K562 (cell line): ENCODE data around the gene C1orf74. TPM values are rescaled to one million over a fixed set of nuclear protein-coding genes. Genes with fewer than 3 reads are reported as not detected.
A peak's percentile ranks its signal among the peaks of the same experiment; 100 is the strongest.

Source experiments
- DPF2 ChIP-seq: fragments of 450-650 bp; IDR thresholded peaks from 2 replicates; pipeline ENCODE4 v1.6.1; 2016
- ESRRA ChIP-seq: fragments of 450-650 bp; IDR thresholded peaks from 2 replicates; pipeline ENCODE4 v1.6.1; 2014; ENCODE audit warnings: low read depth, mild to moderate bottlenecking, moderate library complexity, borderline replicate concordance
- MEIS2 ChIP-seq: fragments of 450-650 bp; IDR thresholded peaks from 2 replicates; pipeline ENCODE4 v1.6.1; 2014; ENCODE audit warnings: mild to moderate bottlenecking; ENCODE audit not compliant: partially characterized antibody
- RB1 ChIP-seq: fragments of 450-650 bp; IDR thresholded peaks from 2 replicates; pipeline ENCODE4 v1.6.1; 2017; ENCODE audit warnings: low read depth, mild to moderate bottlenecking
- RNF2 ChIP-seq: sonication (generic); IDR thresholded peaks from 2 replicates; pipeline ENCODE4 v1.6.1; 2016
- SP2 ChIP-seq: IDR thresholded peaks from 2 replicates; pipeline ENCODE4 v1.6.1; 2011; ENCODE audit warnings: mild to moderate bottlenecking, low read depth, low read length, moderate library complexity; ENCODE audit not compliant: poor library complexity, severe bottlenecking; ENCODE audit errors: extremely low read depth
- TAF15 ChIP-seq: fragments of 200-400 bp; formaldehyde crosslinking; IDR thresholded peaks from 2 replicates; pipeline ENCODE4 v1.6.1; 2017; ENCODE audit warnings: mild to moderate bottlenecking, low read depth, low read length, moderate library complexity
- ZBTB1 ChIP-seq: sonication (generic); formaldehyde crosslinking; IDR thresholded peaks from 2 replicates; pipeline ENCODE4 v1.8.1; 2023; ENCODE audit warnings: missing genetic modification reagents, low read depth, mild to moderate bottlenecking, borderline replicate concordance
- ZC3H8 ChIP-seq: fragments of 450-650 bp; IDR thresholded peaks from 2 replicates; pipeline ENCODE4 v1.6.1; 2017
- ZNF212 ChIP-seq: fragments of 450-650 bp; formaldehyde crosslinking; IDR thresholded peaks from 2 replicates; pipeline ENCODE4 v1.4.0; 2020; ENCODE audit warnings: mild to moderate bottlenecking
- ZNF324 ChIP-seq: fragments of 250-450 bp; sonication (Bioruptor Pico); IDR thresholded peaks from 2 replicates; pipeline ENCODE4 v1.4.0; 2020; ENCODE audit warnings: mild to moderate bottlenecking
- ZNF76 ChIP-seq: fragments of 250-450 bp; sonication (Bioruptor Pico); IDR thresholded peaks from 2 replicates; pipeline ENCODE4 v1.4.0; 2020; ENCODE audit warnings: mild to moderate bottlenecking, moderate library complexity, borderline replicate concordance
- polyA plus RNA-seq, 8 experiments: library from polyadenylated mRNA; depleted of rRNA in 4 of 8; stranded (reverse) in 5 of 8; unstranded in 3 of 8; fragments of >200 nt; fragmentation: Nextera tagmentation in 2 of 8; fragmentation: Illumina TruSeq in 1 of 8; extraction: Ambion mirVana in 2 of 8; extraction: Trizol in 1 of 8; gene quantifications; 2 replicates each; pipeline versions ENCODE4 v1.2.1 to v1.2.3, GENCODE V29; 2011 to 2014; ENCODE audit warnings: inconsistent platforms in 1 of 8, missing spikeins in 1 of 8
- total RNA-seq, 7 experiments: library from RNA; depleted of rRNA in 6 of 7; stranded (reverse); fragments of >200 nt in 6 of 7; fragmentation: Illumina TruSeq in 2 of 7; extraction: Trizol in 2 of 7; gene quantifications; 2 replicates each; pipeline versions ENCODE4 v1.2.1 to v1.2.3, GENCODE V29; 2011 to 2021; ENCODE audit warnings: low replicate concordance in 1 of 7
- TF ChIP-seq, protein P1 (sequence below): sonication (generic); formaldehyde crosslinking; IDR thresholded peaks from 2 replicates; pipeline ENCODE4 v1.8.1; 2023; ENCODE audit warnings: missing genetic modification reagents, mild to moderate bottlenecking, borderline replicate concordance
- TF ChIP-seq, protein P2 (sequence below), 2 experiments: fragments of 450-650 bp; IDR thresholded peaks; 2 replicates each; pipeline ENCODE4 v1.6.1; 2018; ENCODE audit warnings: mild to moderate bottlenecking in 2 of 2, low read depth in 1 of 2; ENCODE audit not compliant: partially characterized antibody in 2 of 2
- TF ChIP-seq, protein P3 (sequence below): sonication (generic); formaldehyde crosslinking; IDR thresholded peaks from 2 replicates; pipeline ENCODE4 v1.8.1; 2023; ENCODE audit warnings: mild to moderate bottlenecking, missing genetic modification reagents

Gene C1orf74
- total and polyA plus RNA-seq, 9 of the 15 experiments (the other 6 are each of a cell fraction or from before 2014, with no cell fraction given) = 4.0 to 7.6 (median 5.7) TPM

DNA sequence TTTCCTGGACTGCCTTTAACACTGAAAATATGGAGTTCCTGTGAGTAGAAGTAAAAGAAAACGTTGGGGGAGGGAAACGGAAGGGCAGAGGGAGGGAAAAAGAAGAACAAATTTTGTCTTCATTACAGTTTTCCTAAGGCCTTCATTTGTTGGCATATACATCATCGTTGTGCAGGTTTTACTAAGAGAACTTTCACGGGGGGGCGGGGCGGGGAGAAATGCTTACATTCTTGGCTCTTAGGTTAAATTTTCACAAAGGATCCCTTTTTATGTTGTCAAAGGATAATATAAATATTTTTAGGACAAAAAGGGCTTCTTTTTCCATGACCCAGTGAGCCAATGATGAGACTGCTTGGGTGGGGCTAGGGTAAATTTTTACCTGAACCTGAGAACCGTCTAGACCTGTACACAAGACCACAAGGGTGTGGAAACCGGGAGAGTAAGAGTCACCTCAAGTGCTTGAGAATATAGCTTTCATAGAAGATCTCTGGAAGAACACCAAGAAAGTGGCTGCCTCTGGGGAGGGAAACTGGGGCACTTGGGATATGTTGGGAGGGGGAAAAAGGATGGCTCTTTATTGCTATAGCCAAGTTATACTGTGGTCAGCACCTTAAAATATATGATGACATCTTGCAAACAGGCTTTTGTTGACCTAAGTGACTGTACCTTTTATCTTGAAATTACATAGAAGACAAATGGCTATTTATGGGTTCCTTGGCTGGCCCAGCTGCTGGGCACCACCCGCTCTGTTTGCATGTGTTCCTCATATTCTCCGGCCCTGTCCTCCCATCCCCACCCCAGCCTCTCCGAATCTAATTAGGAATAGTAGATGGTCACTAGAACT, 41.5 kb upstream of the C1orf74 start (continued):
- TF ChIP-seq, protein P1, sequence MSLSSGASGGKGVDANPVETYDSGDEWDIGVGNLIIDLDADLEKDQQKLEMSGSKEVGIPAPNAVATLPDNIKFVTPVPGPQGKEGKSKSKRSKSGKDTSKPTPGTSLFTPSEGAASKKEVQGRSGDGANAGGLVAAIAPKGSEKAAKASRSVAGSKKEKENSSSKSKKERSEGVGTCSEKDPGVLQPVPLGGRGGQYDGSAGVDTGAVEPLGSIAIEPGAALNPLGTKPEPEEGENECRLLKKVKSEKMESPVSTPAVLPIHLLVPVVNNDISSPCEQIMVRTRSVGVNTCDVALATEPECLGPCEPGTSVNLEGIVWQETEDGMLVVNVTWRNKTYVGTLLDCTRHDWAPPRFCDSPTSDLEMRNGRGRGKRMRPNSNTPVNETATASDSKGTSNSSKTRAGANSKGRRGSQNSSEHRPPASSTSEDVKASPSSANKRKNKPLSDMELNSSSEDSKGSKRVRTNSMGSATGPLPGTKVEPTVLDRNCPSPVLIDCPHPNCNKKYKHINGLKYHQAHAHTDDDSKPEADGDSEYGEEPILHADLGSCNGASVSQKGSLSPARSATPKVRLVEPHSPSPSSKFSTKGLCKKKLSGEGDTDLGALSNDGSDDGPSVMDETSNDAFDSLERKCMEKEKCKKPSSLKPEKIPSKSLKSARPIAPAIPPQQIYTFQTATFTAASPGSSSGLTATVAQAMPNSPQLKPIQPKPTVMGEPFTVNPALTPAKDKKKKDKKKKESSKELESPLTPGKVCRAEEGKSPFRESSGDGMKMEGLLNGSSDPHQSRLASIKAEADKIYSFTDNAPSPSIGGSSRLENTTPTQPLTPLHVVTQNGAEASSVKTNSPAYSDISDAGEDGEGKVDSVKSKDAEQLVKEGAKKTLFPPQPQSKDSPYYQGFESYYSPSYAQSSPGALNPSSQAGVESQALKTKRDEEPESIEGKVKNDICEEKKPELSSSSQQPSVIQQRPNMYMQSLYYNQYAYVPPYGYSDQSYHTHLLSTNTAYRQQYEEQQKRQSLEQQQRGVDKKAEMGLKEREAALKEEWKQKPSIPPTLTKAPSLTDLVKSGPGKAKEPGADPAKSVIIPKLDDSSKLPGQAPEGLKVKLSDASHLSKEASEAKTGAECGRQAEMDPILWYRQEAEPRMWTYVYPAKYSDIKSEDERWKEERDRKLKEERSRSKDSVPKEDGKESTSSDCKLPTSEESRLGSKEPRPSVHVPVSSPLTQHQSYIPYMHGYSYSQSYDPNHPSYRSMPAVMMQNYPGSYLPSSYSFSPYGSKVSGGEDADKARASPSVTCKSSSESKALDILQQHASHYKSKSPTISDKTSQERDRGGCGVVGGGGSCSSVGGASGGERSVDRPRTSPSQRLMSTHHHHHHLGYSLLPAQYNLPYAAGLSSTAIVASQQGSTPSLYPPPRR = no peak
- TF ChIP-seq ZBTB1 (no peak), RB1 (no peak), ZNF324 (CRISPR knock-in tag) (no peak), TAF15 (no peak), MEIS2 (peak; percentile 68), RNF2 (no peak), ZNF212 (CRISPR knock-in tag) (no peak), DPF2 (peak; percentile 43; the same call in 1 of the 2 replicates), SP2 (no peak), ZC3H8 (no peak), ZNF76 (CRISPR knock-in tag) (no peak), ESRRA (no peak)
- TF ChIP-seq, protein P2, sequence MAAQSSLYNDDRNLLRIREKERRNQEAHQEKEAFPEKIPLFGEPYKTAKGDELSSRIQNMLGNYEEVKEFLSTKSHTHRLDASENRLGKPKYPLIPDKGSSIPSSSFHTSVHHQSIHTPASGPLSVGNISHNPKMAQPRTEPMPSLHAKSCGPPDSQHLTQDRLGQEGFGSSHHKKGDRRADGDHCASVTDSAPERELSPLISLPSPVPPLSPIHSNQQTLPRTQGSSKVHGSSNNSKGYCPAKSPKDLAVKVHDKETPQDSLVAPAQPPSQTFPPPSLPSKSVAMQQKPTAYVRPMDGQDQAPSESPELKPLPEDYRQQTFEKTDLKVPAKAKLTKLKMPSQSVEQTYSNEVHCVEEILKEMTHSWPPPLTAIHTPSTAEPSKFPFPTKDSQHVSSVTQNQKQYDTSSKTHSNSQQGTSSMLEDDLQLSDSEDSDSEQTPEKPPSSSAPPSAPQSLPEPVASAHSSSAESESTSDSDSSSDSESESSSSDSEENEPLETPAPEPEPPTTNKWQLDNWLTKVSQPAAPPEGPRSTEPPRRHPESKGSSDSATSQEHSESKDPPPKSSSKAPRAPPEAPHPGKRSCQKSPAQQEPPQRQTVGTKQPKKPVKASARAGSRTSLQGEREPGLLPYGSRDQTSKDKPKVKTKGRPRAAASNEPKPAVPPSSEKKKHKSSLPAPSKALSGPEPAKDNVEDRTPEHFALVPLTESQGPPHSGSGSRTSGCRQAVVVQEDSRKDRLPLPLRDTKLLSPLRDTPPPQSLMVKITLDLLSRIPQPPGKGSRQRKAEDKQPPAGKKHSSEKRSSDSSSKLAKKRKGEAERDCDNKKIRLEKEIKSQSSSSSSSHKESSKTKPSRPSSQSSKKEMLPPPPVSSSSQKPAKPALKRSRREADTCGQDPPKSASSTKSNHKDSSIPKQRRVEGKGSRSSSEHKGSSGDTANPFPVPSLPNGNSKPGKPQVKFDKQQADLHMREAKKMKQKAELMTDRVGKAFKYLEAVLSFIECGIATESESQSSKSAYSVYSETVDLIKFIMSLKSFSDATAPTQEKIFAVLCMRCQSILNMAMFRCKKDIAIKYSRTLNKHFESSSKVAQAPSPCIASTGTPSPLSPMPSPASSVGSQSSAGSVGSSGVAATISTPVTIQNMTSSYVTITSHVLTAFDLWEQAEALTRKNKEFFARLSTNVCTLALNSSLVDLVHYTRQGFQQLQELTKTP (IDR thresholded peaks at IDR 0.05; ENCODE audit: low read depth in 1 of 2, partially characterized antibody in 2 of 2) = no peak
- TF ChIP-seq, protein P3, sequence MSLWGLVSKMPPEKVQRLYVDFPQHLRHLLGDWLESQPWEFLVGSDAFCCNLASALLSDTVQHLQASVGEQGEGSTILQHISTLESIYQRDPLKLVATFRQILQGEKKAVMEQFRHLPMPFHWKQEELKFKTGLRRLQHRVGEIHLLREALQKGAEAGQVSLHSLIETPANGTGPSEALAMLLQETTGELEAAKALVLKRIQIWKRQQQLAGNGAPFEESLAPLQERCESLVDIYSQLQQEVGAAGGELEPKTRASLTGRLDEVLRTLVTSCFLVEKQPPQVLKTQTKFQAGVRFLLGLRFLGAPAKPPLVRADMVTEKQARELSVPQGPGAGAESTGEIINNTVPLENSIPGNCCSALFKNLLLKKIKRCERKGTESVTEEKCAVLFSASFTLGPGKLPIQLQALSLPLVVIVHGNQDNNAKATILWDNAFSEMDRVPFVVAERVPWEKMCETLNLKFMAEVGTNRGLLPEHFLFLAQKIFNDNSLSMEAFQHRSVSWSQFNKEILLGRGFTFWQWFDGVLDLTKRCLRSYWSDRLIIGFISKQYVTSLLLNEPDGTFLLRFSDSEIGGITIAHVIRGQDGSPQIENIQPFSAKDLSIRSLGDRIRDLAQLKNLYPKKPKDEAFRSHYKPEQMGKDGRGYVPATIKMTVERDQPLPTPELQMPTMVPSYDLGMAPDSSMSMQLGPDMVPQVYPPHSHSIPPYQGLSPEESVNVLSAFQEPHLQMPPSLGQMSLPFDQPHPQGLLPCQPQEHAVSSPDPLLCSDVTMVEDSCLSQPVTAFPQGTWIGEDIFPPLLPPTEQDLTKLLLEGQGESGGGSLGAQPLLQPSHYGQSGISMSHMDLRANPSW = no peak
